HCT116 (cell line): ENCODE results near the gene ATP12A. TPM values are rescaled to one million over a fixed set of nuclear protein-coding genes. Genes with fewer than 3 reads are reported as not detected.

Experiments
- ATAC-seq: fragments of 200-7000 bp; cut with Tn5 transposase; 2 replicates; pipeline ENCODE4 v1.9.1; 2020; ENCODE audit warnings: mild to moderate bottlenecking, moderate library complexity
- BruUV-seq: library from RNA; stranded (reverse); fragments of 400-500 nt; replicated peaks from 2 replicates; lab custom pipeline; 2021; lab: Mats Ljungman, UMichigan
- CTCF ChIA-PET: fragments of 300-600 bp; sonication (Branson Sonifier 250); formaldehyde crosslinking; loops from one replicate; lab custom pipeline; 2021; ENCODE audit warnings: antibody characterized with exemption; lab: Charles Lee
- POLR2A ChIA-PET: fragments of 300-600, 350-600 bp; sonication (Branson Sonifier 250); formaldehyde crosslinking; loops from one replicate; lab custom pipeline; 2021; ENCODE audit warnings: antibody characterized with exemption; lab: Charles Lee
- RAD21 ChIA-PET, 2 experiments: fragments of 300-600 bp; sonication (Branson Sonifier 250); formaldehyde crosslinking; loops; one replicate each; lab custom pipeline; 2023; ENCODE audit warnings: low total read pairs in 2 of 2; ENCODE audit not compliant: uncharacterized antibody in 2 of 2, unreplicated experiment in 2 of 2, low non-redundant PET in 1 of 2; lab: Charles Lee
- DNase-seq: peaks from one replicate; pipeline ENCODE4 v3.0.0-alpha.2; 2010; ENCODE audit warnings: low read depth, low spot score
- H2AFZ ChIP-seq: fragments of 200-600 bp; shearing (Covaris generic), sonication (generic); 2 replicates; pipeline ENCODE4 v1.6.1; 2017; ENCODE audit warnings: low read depth, mixed run types, mixed read lengths, antibody characterized with exemption, low read length; ENCODE audit not compliant: poor library complexity, severe bottlenecking
- H3K27ac ChIP-seq: 2 replicates; pipeline ENCODE4 v1.5.1; 2012; ENCODE audit warnings: low read depth, low read length
- H3K27me3 ChIP-seq: fragments of 200-600 bp; sonication (generic); 2 replicates; pipeline ENCODE4 v1.6.1; 2016; ENCODE audit warnings: mixed run types, low read length, mixed read lengths; ENCODE audit not compliant: insufficient read depth
- H3K36me3 ChIP-seq, 2 experiments: fragments of 200-500 bp in 1 of 2; fragments of 200-600 bp in 1 of 2; sonication (Bioruptor generic) in 1 of 2; sonication (generic) in 1 of 2; 2 replicates each; pipeline versions ENCODE4 v1.5.1 to v1.6.1; 2014 to 2016; ENCODE audit warnings: low read length in 2 of 2, inconsistent platforms in 1 of 2, mixed read lengths in 1 of 2, mixed run types in 1 of 2; ENCODE audit not compliant: insufficient read depth in 2 of 2, control insufficient read depth in 1 of 2
- H3K4me1 ChIP-seq, 2 experiments: fragments of 200-600 bp in 1 of 2; sonication (generic) in 1 of 2; 2 replicates each; pipeline versions ENCODE4 v1.5.1 to v1.6.1; 2012 to 2017; ENCODE audit warnings: low read length in 2 of 2, inconsistent platforms in 1 of 2, mild to moderate bottlenecking in 1 of 2, mixed read lengths in 1 of 2, mixed run types in 1 of 2, moderate library complexity in 1 of 2; ENCODE audit not compliant: insufficient read depth in 2 of 2, control insufficient read depth in 1 of 2
- H3K4me2 ChIP-seq: fragments of 200-600 bp; sonication (generic); 2 replicates; pipeline ENCODE4 v1.6.1; 2017; ENCODE audit warnings: mixed run types, low read length, mixed read lengths
- H3K4me3 ChIP-seq, 2 experiments: fragments of 200-600 bp in 1 of 2; sonication (generic) in 1 of 2; replicated peaks in 1 of 2; 2 replicates each; pipeline ENCODE4 v1.5.1; 2011 to 2016; ENCODE audit warnings: low read length in 2 of 2, control low read depth in 1 of 2, low read depth in 1 of 2, mild to moderate bottlenecking in 1 of 2, mixed read lengths in 1 of 2, mixed run types in 1 of 2
- H3K79me2 ChIP-seq: fragments of 200-600 bp; sonication (generic); 2 replicates; pipeline ENCODE4 v1.6.1; 2017; ENCODE audit warnings: mild to moderate bottlenecking, mixed run types, low read length, moderate library complexity, mixed read lengths; ENCODE audit not compliant: insufficient read depth
- H3K9ac ChIP-seq: fragments of 200-600 bp; sonication (generic); 2 replicates; pipeline ENCODE4 v1.6.1; 2016; ENCODE audit warnings: low read length, mixed read lengths
- H3K9me2 ChIP-seq: fragments of 200-600 bp; sonication (generic), shearing (Covaris generic); 2 replicates; pipeline ENCODE4 v1.6.1; 2017; ENCODE audit warnings: mixed run types, mild to moderate bottlenecking, moderate library complexity; ENCODE audit not compliant: insufficient read depth
- H3K9me3 ChIP-seq, 2 experiments: fragments of 200-500 bp in 1 of 2; fragments of 200-600 bp in 1 of 2; sonication (Bioruptor generic) in 1 of 2; sonication (generic) in 1 of 2; 2 replicates each; pipeline ENCODE4 v1.6.1; 2014 to 2017; ENCODE audit warnings: low read length in 2 of 2, mixed read lengths in 2 of 2, inconsistent platforms in 1 of 2, low read depth in 1 of 2, mild to moderate bottlenecking in 1 of 2, mixed run types in 1 of 2, moderate library complexity in 1 of 2; ENCODE audit not compliant: control insufficient read depth in 1 of 2, insufficient read depth in 1 of 2
- H4K20me1 ChIP-seq: fragments of 200-600 bp; sonication (generic), shearing (Covaris generic); 2 replicates; pipeline ENCODE4 v1.6.1; 2017; ENCODE audit warnings: mixed run types, mild to moderate bottlenecking, moderate library complexity; ENCODE audit not compliant: insufficient read depth
- CBX3 ChIP-seq: IDR thresholded peaks from 2 replicates; pipeline ENCODE4 v1.6.1; 2012; ENCODE audit warnings: low read depth
- CTCF ChIP-seq, 3 experiments: fragments of 200-600 bp in 1 of 3; sonication (generic) in 1 of 3; IDR thresholded peaks in 2 of 3; conservative IDR thresholded peaks in 1 of 3; 2 replicates each; pipeline ENCODE4 v1.5.1; 2012 to 2017; ENCODE audit warnings: low read depth in 2 of 3, low read length in 2 of 3, antibody characterized with exemption in 1 of 3, borderline replicate concordance in 1 of 3, control low read depth in 1 of 3, mild to moderate bottlenecking in 1 of 3, mixed read lengths in 1 of 3, mixed run types in 1 of 3, moderate library complexity in 1 of 3; ENCODE audit not compliant: insufficient read depth in 1 of 3
- RAD21 ChIP-seq: IDR thresholded peaks from 2 replicates; pipeline ENCODE4 v1.6.1; 2012; ENCODE audit warnings: low read depth, mild to moderate bottlenecking
- ZFX ChIP-seq: fragments of 450-650 bp; IDR thresholded peaks from 2 replicates; pipeline ENCODE4 v1.6.1; 2017
- intact Hi-C: fragments of 100-400 bp; cut with micrococcal nuclease; formaldehyde crosslinking; loops from 2 replicates; pipeline ENCODE4 v1.10.0; 2022
- total RNA-seq: library from RNA; stranded (reverse); gene quantifications from one replicate; pipeline ENCODE4 v1.2.1, GENCODE V29; 2021; ENCODE audit not compliant: unreplicated experiment
- TF ChIP-seq, protein P1 (sequence below): IDR thresholded peaks from 2 replicates; pipeline ENCODE4 v1.6.1; 2012

ATP12A gene
- total RNA-seq, 1 experiment from 2014 or later: 0.30 TPM

GRCh38 chr13:24693862-24694471 is 13.8 kb downstream of the ATP12A start:
- H3K9me2 ChIP-seq: no peaks in the 10 kb centered on the region
- intact Hi-C loops: loop anchor here (1.0 to 5.0 kb wide), 2 partner anchors 33 to 303 kb away; no protein-coding TSS in a partner anchor
- CTCF ChIA-PET: interaction anchor here (0.6 to 2.8 kb wide), 27 partner anchors 8 to 381 kb away, joined by 3 to 28 read pairs (median 5); partner anchors contain the start of gene ATP12A
- H3K79me2 ChIP-seq: no peaks in the 10 kb centered on the region
- ATAC-seq (peak; percentile 99), DNase-seq (peak; percentile 74)
- H2AFZ ChIP-seq: peak overlapping the region; percentile 83
- H3K9ac ChIP-seq: no peak overlapping the region
- peak overlapping the region in 1 of 2 experiments; percentile 32; a peak in 2 of 4 replicates for H3K4me3 ChIP-seq
- H3K9me3 ChIP-seq: no peaks in the 10 kb centered on the region
- POLR2A ChIA-PET: interaction anchor here (0.8 kb wide), 1 partner anchor 275 kb away, joined by 4 read pairs; no protein-coding TSS in a partner anchor
- no TSS peak for BruUV-seq
- no peaks in the 10 kb centered on the region for H4K20me1 ChIP-seq
- RAD21 ChIA-PET: interaction anchor here in 1 of 2 experiments (0.6 to 1.1 kb wide), 3 partner anchors 25 to 274 kb away, joined by 3 to 6 read pairs (median 3); no protein-coding TSS in a partner anchor
- TF ChIP-seq CTCF (IDR thresholded peaks at IDR 0.05 in 2 of 3, conservative IDR thresholded peaks at IDR 0.05 in 1 of 3; ENCODE audit: borderline replicate concordance in 1 of 3, insufficient read depth in 1 of 3, low read depth in 2 of 3, low read length in 2 of 3): peak; percentile 69 to 88 (median 82)
- TF ChIP-seq, protein P1, sequence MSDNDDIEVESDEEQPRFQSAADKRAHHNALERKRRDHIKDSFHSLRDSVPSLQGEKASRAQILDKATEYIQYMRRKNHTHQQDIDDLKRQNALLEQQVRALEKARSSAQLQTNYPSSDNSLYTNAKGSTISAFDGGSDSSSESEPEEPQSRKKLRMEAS: 0 out of 2 replicates have a peak, but pooled peaks have one; percentile 18
- peak; percentile 69 for TF ChIP-seq RAD21
- TF ChIP-seq ZFX: no peak
- 0 out of 2 replicates have a peak, but pooled peaks have one; percentile 16 for TF ChIP-seq CBX3
- peaks cover 0 to 4% of the 10 kb centered on the region in 2 experiments; a peak in 3 of 4 replicates for H3K4me1 ChIP-seq
- no peaks in the 10 kb centered on the region for H3K36me3 ChIP-seq
- H3K27me3 ChIP-seq: peaks cover 1% of the 10 kb centered on the region; the same call in 1 of the 2 replicates
- no peak overlapping the region for H3K27ac ChIP-seq
- peak overlapping the region; percentile 69 for H3K4me2 ChIP-seq
